Mesenchymal stem cell (in vitro differentiated cells and primary cell): ENCODE results near the gene SLC7A14.

ENCODE experiments used
- DNase-seq: peaks from one replicate; pipeline ENCODE4 v3.0.0-alpha.2; 2013
- H2AFZ ChIP-seq: one replicate; pipeline ENCODE4 v1.6.1; 2013; ENCODE audit warnings: low read depth, mild to moderate bottlenecking, control low read depth, inconsistent platforms, low read length, moderate library complexity
- H2AK5ac ChIP-seq: 2 replicates; pipeline ENCODE4 v1.6.1; 2013; ENCODE audit warnings: low read length, moderate library complexity, mild to moderate bottlenecking, inconsistent platforms; ENCODE audit not compliant: severe bottlenecking
- H2BK120ac ChIP-seq: one replicate; pipeline ENCODE4 v1.6.1; 2013; ENCODE audit warnings: low read depth, mild to moderate bottlenecking, inconsistent platforms, low read length, moderate library complexity
- H2BK12ac ChIP-seq, 2 experiments: one replicate each; pipeline ENCODE4 v1.6.1; 2013; ENCODE audit warnings: inconsistent platforms in 2 of 2, low read length in 2 of 2, mild to moderate bottlenecking in 2 of 2, moderate library complexity in 2 of 2, control low read depth in 1 of 2
- H2BK15ac ChIP-seq: one replicate; pipeline ENCODE4 v1.6.1; 2013; ENCODE audit warnings: mild to moderate bottlenecking, low read depth, inconsistent platforms; ENCODE audit not compliant: poor library complexity, severe bottlenecking
- H2BK5ac ChIP-seq: 2 replicates; pipeline ENCODE4 v1.6.1; 2013; ENCODE audit warnings: low read depth, mild to moderate bottlenecking, low read length, control low read depth, inconsistent platforms; ENCODE audit not compliant: poor library complexity, severe bottlenecking
- H3K14ac ChIP-seq, 2 experiments: one replicate each; pipeline ENCODE4 v1.6.1; 2013; ENCODE audit warnings: inconsistent platforms in 2 of 2, low read length in 2 of 2, control low read depth in 1 of 2, mild to moderate bottlenecking in 1 of 2, moderate library complexity in 1 of 2
- H3K18ac ChIP-seq, 2 experiments: one replicate each; pipeline ENCODE4 v1.6.1; 2013; ENCODE audit warnings: inconsistent platforms in 2 of 2, low read length in 2 of 2, control low read depth in 1 of 2, low read depth in 1 of 2, mild to moderate bottlenecking in 1 of 2
- H3K23ac ChIP-seq, 2 experiments: one replicate each; pipeline ENCODE4 v1.6.1; 2013; ENCODE audit warnings: inconsistent platforms in 2 of 2, low read length in 2 of 2, mild to moderate bottlenecking in 2 of 2, moderate library complexity in 2 of 2, control low read depth in 1 of 2
- H3K27ac ChIP-seq: 2 replicates; pipeline ENCODE4 v1.5.1; 2013; ENCODE audit warnings: mild to moderate bottlenecking, moderate library complexity, low read length, control low read depth, inconsistent platforms; ENCODE audit not compliant: poor library complexity, severe bottlenecking
- H3K27me3 ChIP-seq, 2 experiments: 2 replicates each; pipeline versions ENCODE4 v1.6.1 to v1.7.0; 2013; ENCODE audit warnings: low read length in 2 of 2, mild to moderate bottlenecking in 2 of 2, moderate library complexity in 2 of 2, control low read depth in 1 of 2, inconsistent platforms in 1 of 2; ENCODE audit not compliant: control insufficient read depth in 1 of 2, insufficient read depth in 1 of 2
- H3K36me3 ChIP-seq, 2 experiments: 2 replicates each; pipeline versions ENCODE4 v1.6.1 to v1.7.0; 2013; ENCODE audit warnings: low read length in 2 of 2, control low read depth in 1 of 2, inconsistent platforms in 1 of 2, low read depth in 1 of 2, mild to moderate bottlenecking in 1 of 2; ENCODE audit not compliant: insufficient read depth in 2 of 2, control insufficient read depth in 1 of 2
- H3K4ac ChIP-seq, 2 experiments: one replicate each; pipeline ENCODE4 v1.6.1; 2013; ENCODE audit warnings: inconsistent platforms in 2 of 2, low read length in 2 of 2, mild to moderate bottlenecking in 2 of 2, moderate library complexity in 2 of 2, control low read depth in 1 of 2, low read depth in 1 of 2
- H3K4me1 ChIP-seq: 2 replicates; pipeline ENCODE4 v1.6.1; 2013; ENCODE audit warnings: low read depth, low read length, control low read depth; ENCODE audit not compliant: control insufficient read depth, insufficient read depth
- H3K4me2 ChIP-seq: 2 replicates; pipeline ENCODE4 v1.6.1; 2013; ENCODE audit warnings: low read length, mild to moderate bottlenecking, inconsistent platforms; ENCODE audit not compliant: poor library complexity, severe bottlenecking
- H3K4me3 ChIP-seq, 2 experiments: 2 replicates each; pipeline versions ENCODE4 v1.5.1 to v1.7.0; 2013; ENCODE audit warnings: low read length in 2 of 2, mild to moderate bottlenecking in 2 of 2, control low read depth in 1 of 2, low read depth in 1 of 2; ENCODE audit not compliant: insufficient read depth in 1 of 2
- H3K79me1 ChIP-seq: replicated peaks from 2 replicates; pipeline ENCODE4 v1.6.1; 2013; ENCODE audit warnings: mild to moderate bottlenecking, control low read depth, low read length, inconsistent platforms; ENCODE audit not compliant: poor library complexity, severe bottlenecking
- H3K9ac ChIP-seq: 2 replicates; pipeline ENCODE4 v1.7.0; 2013; ENCODE audit warnings: mild to moderate bottlenecking, low read length, moderate library complexity
- H3K9me3 ChIP-seq: 2 replicates; pipeline ENCODE4 v1.7.0; 2013; ENCODE audit warnings: mild to moderate bottlenecking, low read length; ENCODE audit not compliant: control insufficient read depth
- H4K8ac ChIP-seq: one replicate; pipeline ENCODE4 v1.6.1; 2013; ENCODE audit warnings: inconsistent platforms, mild to moderate bottlenecking, low read length, moderate library complexity
- H4K91ac ChIP-seq: one replicate; pipeline ENCODE4 v1.6.1; 2013; ENCODE audit warnings: mild to moderate bottlenecking, low read length, inconsistent platforms
- WGBS: methylation state at CpG from one replicate; pipeline ENCODE4 v1.1.7; 2013; ENCODE audit warnings: mixed read lengths; 5-methylcytosine and 5-hydroxymethylcytosine counted together

The SLC7A14 gene

DNA sequence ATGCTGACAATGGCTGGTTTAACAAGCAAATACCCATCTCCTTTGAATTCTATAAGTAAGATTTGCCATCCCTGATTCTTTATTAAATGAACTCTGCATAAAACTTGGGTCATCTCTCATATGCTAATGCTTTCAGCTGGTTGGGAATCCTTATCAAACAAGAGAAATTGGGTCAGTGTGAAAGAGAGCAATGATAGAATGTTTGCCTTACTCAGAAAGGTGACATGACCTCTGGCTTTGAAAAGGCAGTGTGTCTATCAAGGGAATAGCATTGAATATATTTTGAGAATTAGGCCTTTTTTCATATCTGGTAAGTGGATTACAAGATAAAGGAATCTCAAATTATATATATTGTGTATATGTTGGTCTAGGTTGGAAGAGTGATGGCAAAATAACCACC is 8.7 kb upstream of the SLC7A14 start:
- Histone ChIP-seq H3K36me3 (no peaks in the 10 kb centered on the region), H3K9ac (no peak overlapping the region), H3K4ac (no peak overlapping the region), H3K4me3 (no peak overlapping the region), H4K91ac (no peak overlapping the region), H3K79me1 (no peaks in the 10 kb centered on the region), H2AK5ac (no peak overlapping the region), H4K8ac (no peak overlapping the region), H2BK12ac (no peak overlapping the region), H3K18ac (no peak overlapping the region), H2BK15ac (no peak overlapping the region), H3K27ac (no peak overlapping the region), H2AFZ (no peak overlapping the region), H3K14ac (no peak overlapping the region), H3K4me2 (no peak overlapping the region), H2BK120ac (no peak overlapping the region), H3K4me1 (no peaks in the 10 kb centered on the region), H3K27me3 (peaks cover 0 to 4% of the 10 kb centered on the region in 2 experiments), H3K9me3 (no peaks in the 10 kb centered on the region), H2BK5ac (no peak overlapping the region), H3K23ac (no peak overlapping the region)
- DNase-seq: no peak

DNA sequence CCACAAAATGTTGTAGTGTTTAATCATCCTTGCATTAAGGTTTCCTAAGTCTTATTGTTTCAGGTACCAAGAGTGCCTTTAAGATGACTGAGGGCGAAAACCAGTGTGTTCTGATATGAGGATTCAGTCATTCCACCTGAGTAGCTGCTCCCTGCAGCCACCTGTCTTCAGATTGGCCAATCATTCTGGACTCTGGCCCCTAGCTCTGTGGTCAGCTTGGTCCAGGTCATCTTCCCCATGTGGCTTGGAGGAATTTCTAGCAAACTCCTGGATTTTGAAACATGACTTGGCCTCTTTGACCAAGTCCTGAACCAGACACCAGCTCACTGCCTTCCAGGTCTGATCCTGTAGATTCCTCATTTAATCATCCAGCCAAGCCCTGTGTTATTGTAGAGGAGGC is 7.8 kb upstream of the SLC7A14 start:
- Histone ChIP-seq H3K27ac (no peak overlapping the region), H3K18ac (no peak overlapping the region)
- 82% methylated on average over 1 of the region's 1 CpG for WGBS

DNA sequence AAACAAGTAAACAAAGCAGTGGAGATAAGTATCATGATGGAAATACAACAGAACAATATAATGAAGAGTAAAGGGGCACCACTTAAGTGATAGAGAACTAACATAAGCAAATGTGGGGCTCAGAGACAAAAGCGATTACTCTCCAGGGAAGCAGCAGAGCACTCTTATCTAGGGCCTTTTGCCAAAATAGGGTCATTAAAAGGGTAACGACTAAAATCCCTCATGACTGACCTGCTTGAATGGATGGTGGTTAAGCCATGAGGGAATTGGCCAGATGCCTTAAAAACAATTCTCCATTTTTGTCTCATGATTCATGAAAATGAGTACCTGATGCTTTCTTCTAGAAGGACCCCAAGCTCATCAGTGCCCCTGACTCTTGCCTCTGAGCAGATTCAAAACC is 3.2 kb upstream of the SLC7A14 start:
- no peak for DNase-seq
- no peak overlapping the region for H2BK12ac ChIP-seq
- no peak overlapping the region for H3K9ac ChIP-seq
- H2BK5ac ChIP-seq: no peak overlapping the region
- H3K9me3 ChIP-seq: no peaks in the 10 kb centered on the region
- no peak overlapping the region for H2AK5ac ChIP-seq
- H3K14ac ChIP-seq: no peak overlapping the region
- peaks cover 16% of the 10 kb centered on the region for H3K4me1 ChIP-seq
- no peak overlapping the region for H3K4me3 ChIP-seq
- peaks cover 16 to 54% of the 10 kb centered on the region in 2 experiments for H3K27me3 ChIP-seq
- WGBS: 78% methylated on average over 2 of the region's 2 CpGs
- H3K18ac ChIP-seq: no peak overlapping the region
- H3K4me2 ChIP-seq: no peak overlapping the region
- H3K27ac ChIP-seq: no peak overlapping the region
- H2BK120ac ChIP-seq: no peak overlapping the region
- H2BK15ac ChIP-seq: no peak overlapping the region
- no peak overlapping the region for H4K91ac ChIP-seq
- no peak overlapping the region for H3K4ac ChIP-seq
- H3K79me1 ChIP-seq: no peaks in the 10 kb centered on the region
- H3K36me3 ChIP-seq: no peaks in the 10 kb centered on the region
- no peak overlapping the region for H3K23ac ChIP-seq
- no peak overlapping the region for H2AFZ ChIP-seq
- no peak overlapping the region for H4K8ac ChIP-seq

More for the DNA sequence above, 7.8 kb upstream of the SLC7A14 start:
- H3K9ac ChIP-seq: no peak overlapping the region
- H2AK5ac ChIP-seq: no peak overlapping the region
- H4K91ac ChIP-seq: no peak overlapping the region
- H3K36me3 ChIP-seq: no peaks in the 10 kb centered on the region
- no peak overlapping the region for H3K23ac ChIP-seq
- H2BK5ac ChIP-seq: no peak overlapping the region
- H3K4me1 ChIP-seq: no peaks in the 10 kb centered on the region
- no peak overlapping the region for H3K14ac ChIP-seq
- H3K4me3 ChIP-seq: no peak overlapping the region
- no peak overlapping the region for H2BK120ac ChIP-seq
- H2BK12ac ChIP-seq: no peak overlapping the region
- no peak overlapping the region for H3K4ac ChIP-seq
- no peak overlapping the region for H3K4me2 ChIP-seq
- no peak overlapping the region for H2AFZ ChIP-seq
- H4K8ac ChIP-seq: no peak overlapping the region
- H3K79me1 ChIP-seq: no peaks in the 10 kb centered on the region
- no peaks in the 10 kb centered on the region for H3K9me3 ChIP-seq
- peaks cover 0 to 11% of the 10 kb centered on the region in 2 experiments for H3K27me3 ChIP-seq
- no peak for DNase-seq
- no peak overlapping the region for H2BK15ac ChIP-seq

DNA sequence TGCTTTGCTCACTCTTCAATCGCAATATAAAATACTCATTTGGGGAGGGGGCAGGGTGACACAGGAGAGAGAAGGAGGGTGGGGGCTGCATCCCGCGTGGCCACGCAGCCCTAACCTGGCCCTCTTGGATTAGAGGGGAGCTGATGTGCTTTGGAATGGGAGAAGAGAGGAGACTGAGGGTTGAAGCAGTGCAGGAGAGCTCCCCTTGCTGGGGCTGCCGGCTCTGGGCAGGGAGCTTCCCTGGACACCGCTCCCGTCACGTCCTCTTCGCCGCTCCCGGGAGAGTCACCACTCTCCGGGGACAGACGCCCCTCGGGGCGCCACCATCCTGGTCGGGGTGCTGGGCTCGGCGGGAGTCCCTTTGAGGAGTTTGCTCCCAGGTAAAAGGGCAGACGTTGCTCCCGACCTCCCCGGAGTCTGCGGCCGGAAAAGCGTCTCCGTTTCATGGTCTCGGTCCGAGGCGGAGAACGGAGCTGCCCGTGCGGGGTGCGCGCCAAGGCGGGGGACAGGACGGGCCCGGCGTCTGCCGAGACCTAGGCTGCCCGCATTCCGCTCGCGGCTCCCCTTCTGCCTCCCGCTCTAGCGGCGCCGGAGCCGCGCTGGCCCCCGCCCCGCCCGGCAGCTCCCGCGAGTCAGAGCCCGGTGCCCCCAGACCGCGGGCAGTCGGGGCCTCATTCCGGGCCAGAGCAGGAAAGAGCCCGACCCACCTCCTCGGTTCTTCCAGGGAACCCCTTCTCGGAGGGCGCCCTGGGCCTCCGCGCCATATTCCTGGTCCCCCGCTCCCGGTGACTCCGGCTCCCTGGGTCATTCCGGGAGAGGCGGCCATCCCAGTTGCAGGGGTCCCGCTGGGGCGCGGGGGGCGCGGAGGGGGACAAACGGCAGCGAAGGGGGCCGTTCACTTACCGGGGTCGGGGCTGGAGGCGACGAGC is 603 bp downstream of the SLC7A14 start:
- no peak overlapping the region for H3K27ac ChIP-seq
- H3K4me1 ChIP-seq: peaks cover 16% of the 10 kb centered on the region
- no peak overlapping the region for H2AK5ac ChIP-seq
- H3K4me3 ChIP-seq: peak overlapping the region; percentile 44 to 81
- no peak overlapping the region for H4K91ac ChIP-seq
- H2BK5ac ChIP-seq: no peak overlapping the region
- peak overlapping the region; percentile 73 for H3K9ac ChIP-seq
- no peaks in the 10 kb centered on the region for H3K9me3 ChIP-seq
- peak overlapping the region; percentile 94 for H3K4me2 ChIP-seq
- WGBS: 2% methylated on average over 71 of the region's 81 CpGs
- H3K4ac ChIP-seq: no peak overlapping the region
- DNase-seq: peak; percentile 8
- no peak overlapping the region for H2BK15ac ChIP-seq
- H2BK12ac ChIP-seq: peak overlapping the region in 1 of 2 experiments; percentile 33
- peak overlapping the region; percentile 31 for H2AFZ ChIP-seq
- no peaks in the 10 kb centered on the region for H3K79me1 ChIP-seq
- no peaks in the 10 kb centered on the region for H3K36me3 ChIP-seq
- H2BK120ac ChIP-seq: no peak overlapping the region
- H3K23ac ChIP-seq: peak overlapping the region in 1 of 2 experiments; percentile 96
- peak overlapping the region in 1 of 2 experiments; percentile 11 for H3K14ac ChIP-seq
- peaks cover 16 to 62% of the 10 kb centered on the region in 2 experiments for H3K27me3 ChIP-seq
- no peak overlapping the region for H3K18ac ChIP-seq
- H4K8ac ChIP-seq: no peak overlapping the region
